Thymus (tissue), 11 donors: ENCODE results near the gene KAZN. TPM values are rescaled to one million over a fixed set of nuclear protein-coding genes. Genes with fewer than 3 reads are reported as not detected.

Experiments used
- DNase-seq, 9 donors: peaks; one replicate each; pipeline ENCODE4 v3.0.0-alpha.2; 2013; ENCODE audit warnings: low spot score in 9 of 9, low read depth in 6 of 9, missing footprints in 1 of 9
- H3K27ac ChIP-seq, 2 donors: one replicate each; pipeline ENCODE4 v1.5.1; 2013; ENCODE audit warnings: control low read depth in 1 of 2, low read depth in 1 of 2, low read length in 1 of 2, mild to moderate bottlenecking in 1 of 2, moderate library complexity in 1 of 2
- H3K27me3 ChIP-seq, 2 donors: one replicate each; pipeline ENCODE4 v1.5.1; 2013; ENCODE audit warnings: low read length in 1 of 2; ENCODE audit not compliant: control insufficient read depth in 2 of 2, insufficient read depth in 1 of 2
- H3K36me3 ChIP-seq, 2 donors: one replicate each; pipeline ENCODE4 v1.5.1; 2013; ENCODE audit warnings: low read length in 1 of 2, mild to moderate bottlenecking in 1 of 2, moderate library complexity in 1 of 2; ENCODE audit not compliant: control insufficient read depth in 2 of 2, insufficient read depth in 2 of 2
- H3K4me1 ChIP-seq, 2 donors: one replicate each; pipeline ENCODE4 v1.5.1; 2013; ENCODE audit warnings: low read length in 2 of 2; ENCODE audit not compliant: control insufficient read depth in 2 of 2, insufficient read depth in 2 of 2
- H3K4me3 ChIP-seq, 2 donors: one replicate each; pipeline ENCODE4 v1.5.1; 2013; ENCODE audit warnings: low read length in 2 of 2, control low read depth in 1 of 2, mild to moderate bottlenecking in 1 of 2
- H3K9me3 ChIP-seq, 2 donors: one replicate each; pipeline ENCODE4 v1.5.1; 2013; ENCODE audit warnings: low read length in 1 of 2, mild to moderate bottlenecking in 1 of 2; ENCODE audit not compliant: control insufficient read depth in 2 of 2, insufficient read depth in 1 of 2
- WGBS: extraction: QIAGEN DNeasy Blood & Tissue Kit; methylation state at CpG from one replicate; pipeline ENCODE4 v1.1.7; 2013; 5-methylcytosine and 5-hydroxymethylcytosine counted together
- polyA plus RNA-seq: library from polyadenylated mRNA; stranded (reverse); fragments of 200-250 nt; gene quantifications from one replicate; pipeline ENCODE4 v1.2.3, GENCODE V29; 2013
- total RNA-seq: library from RNA; stranded (reverse); fragments of 120-200 nt; gene quantifications from one replicate; pipeline ENCODE4 v1.2.4, GENCODE V29; 2013
- donor health status: healthy.

Gene KAZN
- total and polyA plus RNA-seq, 2 donors = 1.3 to 5.7 TPM

DNA sequence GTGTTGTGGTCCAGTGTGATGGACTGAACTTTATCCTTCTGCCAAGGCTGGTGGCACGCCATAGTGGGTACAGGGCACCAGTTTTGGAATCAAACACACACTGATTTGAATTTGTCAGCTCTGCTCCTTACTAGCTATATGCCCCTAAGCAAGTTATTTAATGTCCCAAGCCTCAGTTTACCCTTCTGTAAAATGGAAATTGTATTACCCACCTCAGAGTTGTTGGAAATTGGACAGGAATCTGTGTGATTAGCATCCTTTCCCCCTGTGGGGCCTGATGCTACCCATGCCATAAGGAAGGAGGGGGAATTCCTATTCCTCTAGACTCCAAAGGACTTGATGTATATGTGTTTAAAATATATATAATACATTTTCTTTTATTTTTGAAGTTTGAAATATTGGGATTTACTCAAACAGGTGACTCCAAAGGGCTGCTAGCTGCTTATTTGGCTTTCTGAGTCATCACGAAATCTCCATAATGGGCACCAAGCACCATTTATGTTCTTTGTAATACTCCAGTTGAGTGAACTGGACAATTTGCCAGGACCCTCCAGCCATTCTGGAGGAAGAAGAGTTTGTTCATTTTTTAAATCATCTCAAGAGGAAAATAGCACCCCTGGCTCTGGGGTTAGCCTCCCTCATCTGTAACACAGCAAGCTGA is 330.5 kb downstream of the KAZN start:
- no peak overlapping the region for H3K4me3 ChIP-seq
- WGBS = 96% methylated on average over 2 of the region's 2 CpGs
- H3K4me1 ChIP-seq = peaks cover 0 to 11% of the 10 kb centered on the region in 2 donors
- peaks cover 25 to 28% of the 10 kb centered on the region in 2 donors for H3K27me3 ChIP-seq
- DNase-seq = no peak
- no peak overlapping the region for H3K27ac ChIP-seq
- no peaks in the 10 kb centered on the region for H3K36me3 ChIP-seq
- no peaks in the 10 kb centered on the region for H3K9me3 ChIP-seq

- Histone ChIP-seq H3K27me3 (peaks cover 19 to 26% of the 10 kb centered on the region in 2 donors), H3K27ac (no peak overlapping the region), H3K4me1 (peaks cover 0 to 11% of the 10 kb centered on the region in 2 donors), H3K9me3 (no peaks in the 10 kb centered on the region), H3K4me3 (no peak overlapping the region), H3K36me3 (no peaks in the 10 kb centered on the region)
- WGBS = 95% methylated on average over 22 of the region's 22 CpGs
- DNase-seq = no peak
Measured at GRCh38 chr1:14929547-14930246, 331.2 kb downstream of the KAZN start.

- no peaks in the 10 kb centered on the region for H3K36me3 ChIP-seq
- no peak for DNase-seq
- H3K9me3 ChIP-seq = no peaks in the 10 kb centered on the region
- WGBS = 91% methylated on average over 15 of the region's 15 CpGs
- peaks cover 0 to 4% of the 10 kb centered on the region in 2 donors for H3K4me1 ChIP-seq
- peaks cover 15 to 19% of the 10 kb centered on the region in 2 donors for H3K27me3 ChIP-seq
- no peak overlapping the region for H3K27ac ChIP-seq
- no peak overlapping the region for H3K4me3 ChIP-seq
Measured at GRCh38 chr1:14930247-14930965, 331.9 kb downstream of the KAZN start.

DNA sequence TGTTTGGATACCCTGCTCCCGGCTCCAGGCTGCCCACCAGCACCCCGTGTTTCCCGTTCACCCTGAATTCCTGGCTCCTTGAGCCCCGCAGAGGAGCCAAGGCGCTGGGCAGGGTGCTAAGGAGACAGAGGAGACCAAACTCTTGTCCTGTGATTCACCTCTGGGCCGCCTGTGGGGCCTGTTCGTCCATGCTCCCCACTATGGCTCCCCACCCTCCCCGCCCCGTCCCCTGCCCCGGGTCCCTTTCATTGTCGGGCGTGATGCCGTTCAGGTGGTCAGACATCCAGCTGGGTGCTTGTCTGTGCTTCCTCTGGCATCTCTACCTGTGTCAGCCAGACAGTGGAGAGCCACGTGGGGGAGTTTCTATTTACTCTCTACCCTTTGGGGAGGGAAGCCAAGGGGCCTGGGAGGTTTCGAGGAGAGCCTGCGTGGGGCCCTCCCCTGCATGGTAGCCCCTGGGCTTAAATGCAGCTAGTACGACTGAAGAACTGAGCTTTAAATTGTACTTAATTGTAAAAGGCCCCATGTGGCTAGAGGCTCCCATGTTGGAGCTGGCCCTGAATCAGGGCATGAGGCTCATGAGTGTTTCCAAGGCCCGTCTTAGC is 333.7 kb downstream of the KAZN start:
- Histone ChIP-seq H3K9me3 (no peaks in the 10 kb centered on the region), H3K4me1 (no peaks in the 10 kb centered on the region), H3K27ac (no peak overlapping the region), H3K4me3 (no peak overlapping the region), H3K36me3 (no peaks in the 10 kb centered on the region), H3K27me3 (peaks cover under 1 to 1% of the 10 kb centered on the region in 2 donors)
- WGBS = 96% methylated on average over 18 of the region's 18 CpGs
- DNase-seq = no peak

GRCh38 chr1:14934867-14935266 is 336.4 kb downstream of the KAZN start:
- Histone ChIP-seq H3K27me3 (no peaks in the 10 kb centered on the region), H3K36me3 (no peaks in the 10 kb centered on the region), H3K4me1 (no peaks in the 10 kb centered on the region), H3K4me3 (no peak overlapping the region), H3K9me3 (no peaks in the 10 kb centered on the region), H3K27ac (no peak overlapping the region)
- no peak for DNase-seq
- 95% methylated on average over 7 of the region's 7 CpGs for WGBS

DNA sequence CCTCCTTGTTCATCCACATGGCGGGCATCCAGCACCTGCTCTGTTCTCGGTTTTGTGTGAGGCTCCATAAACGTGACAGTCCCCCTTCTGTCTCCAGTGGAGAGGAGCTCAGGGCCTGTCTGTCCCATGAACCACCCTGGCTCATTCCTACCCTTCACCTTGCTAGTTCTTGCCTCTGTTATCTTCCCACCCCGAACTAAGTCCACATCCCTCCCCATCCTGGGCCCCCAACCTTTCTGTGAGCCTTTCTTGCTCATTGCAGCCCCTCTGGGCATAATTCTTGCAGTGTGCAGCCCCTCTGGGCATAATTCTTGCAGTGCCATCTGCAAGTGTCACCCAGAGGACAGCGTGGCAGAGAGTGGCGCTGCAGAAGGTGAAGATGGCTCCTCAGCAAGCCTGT is 338.3 kb downstream of the KAZN start:
- H3K9me3 ChIP-seq = no peaks in the 10 kb centered on the region
- 89% methylated on average over 6 of the region's 6 CpGs for WGBS

DNA sequence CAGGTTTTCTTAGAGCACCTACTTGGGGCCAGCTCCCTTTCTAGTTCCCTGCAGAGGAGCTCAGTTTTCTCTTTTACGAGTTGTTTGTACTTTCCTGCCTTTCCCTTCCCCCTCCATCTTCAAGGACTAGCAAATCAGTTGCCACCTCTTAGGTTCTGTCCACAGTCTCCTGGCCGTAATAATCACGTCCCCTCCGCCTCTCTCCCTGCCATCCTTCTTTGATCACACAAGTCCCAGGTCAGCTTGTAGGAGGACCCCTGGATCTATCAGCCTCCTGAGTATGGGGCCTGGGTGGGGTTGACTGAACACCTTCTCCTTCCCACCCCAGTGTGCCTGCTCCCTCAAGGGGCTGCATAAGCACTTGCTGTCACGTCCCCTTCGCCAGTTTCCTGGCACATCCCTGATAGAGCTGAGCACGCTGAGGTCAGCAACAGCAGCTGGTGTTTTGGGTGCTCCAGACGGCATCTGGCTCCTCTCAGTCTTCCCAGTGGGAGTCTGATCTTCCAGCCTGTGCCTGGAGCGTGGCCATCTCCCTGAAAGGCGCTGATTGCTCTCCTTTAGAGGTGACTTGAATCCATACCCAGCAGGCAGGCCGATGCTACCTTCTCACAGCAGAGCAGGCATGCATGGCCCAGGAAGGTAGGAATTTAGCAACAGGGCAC is 338.9 kb downstream of the KAZN start:
- WGBS = 95% methylated on average over 11 of the region's 11 CpGs
- no peaks in the 10 kb centered on the region for H3K27me3 ChIP-seq
- no peak overlapping the region for H3K27ac ChIP-seq
- no peaks in the 10 kb centered on the region for H3K36me3 ChIP-seq
- no peaks in the 10 kb centered on the region for H3K4me1 ChIP-seq
- no peak for DNase-seq
- no peak overlapping the region for H3K4me3 ChIP-seq
- no peaks in the 10 kb centered on the region for H3K9me3 ChIP-seq

More for the DNA sequence above, 338.3 kb downstream of the KAZN start:
- Histone ChIP-seq H3K27me3 (no peaks in the 10 kb centered on the region), H3K27ac (no peak overlapping the region), H3K4me3 (no peak overlapping the region), H3K4me1 (no peaks in the 10 kb centered on the region), H3K36me3 (no peaks in the 10 kb centered on the region)
- DNase-seq = no peak

DNA sequence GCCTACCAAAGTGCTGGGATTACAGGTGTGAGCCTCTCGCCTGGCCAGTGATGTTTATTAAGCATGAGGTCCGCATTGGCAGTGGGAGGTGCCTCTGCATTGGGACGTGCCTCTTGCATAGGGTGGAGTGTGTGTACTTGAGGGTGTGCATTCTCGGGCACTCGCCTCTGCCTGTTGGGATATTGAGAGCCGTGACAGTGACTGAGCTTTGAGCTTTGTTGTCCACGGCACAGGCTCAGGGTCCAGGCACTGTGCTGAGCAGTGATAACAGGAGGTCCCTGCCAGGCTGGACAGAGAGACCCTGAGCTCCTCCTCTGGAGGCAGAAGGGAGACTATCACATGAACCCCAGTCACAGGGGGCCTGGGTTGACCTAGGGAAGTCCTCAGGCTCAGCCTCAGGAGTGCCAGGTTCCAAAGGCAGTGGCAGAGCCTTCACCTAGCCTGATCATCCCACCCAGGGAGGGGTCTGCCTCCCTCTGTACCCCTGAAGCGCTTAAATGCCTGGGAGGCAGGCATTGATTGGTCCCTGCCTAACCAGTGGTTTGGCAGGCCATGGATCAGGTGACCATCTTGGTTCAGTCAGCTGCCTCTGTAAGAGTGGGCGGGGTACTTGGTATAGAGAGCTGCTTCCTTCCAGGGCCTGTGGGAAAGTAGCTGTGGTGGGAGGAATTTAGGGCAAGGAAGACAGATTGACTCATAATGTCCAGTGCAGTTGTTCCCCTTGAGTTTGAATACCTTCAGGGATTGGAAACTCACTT is 341.2 kb downstream of the KAZN start:
- no peak overlapping the region for H3K27ac ChIP-seq
- H3K36me3 ChIP-seq = no peaks in the 10 kb centered on the region
- WGBS = 85% methylated on average over 9 of the region's 9 CpGs
- no peak for DNase-seq
- H3K27me3 ChIP-seq = no peaks in the 10 kb centered on the region
- H3K4me1 ChIP-seq = no peaks in the 10 kb centered on the region
- H3K9me3 ChIP-seq = no peaks in the 10 kb centered on the region
- no peak overlapping the region for H3K4me3 ChIP-seq
